ENCODE results near the gene MEIG1.
"Not testable (repeated sequence)": the region's sequence is repeated elsewhere in the genome, so short reads cannot be mapped to it uniquely, and the experiment has no call there.

MEIG1 gene

GRCh38 chr10:14958872-14959220, 342 bp upstream of the MEIG1 start:
- H3K9ac ChIP-seq (ENCODE audit: insufficient read length, low read depth) = no peak overlapping the region
- no peaks in the 10 kb centered on the region for H3K9me3 ChIP-seq (ENCODE audit: insufficient read depth, low read length)
- TF ChIP-seq YY1 (IDR thresholded peaks at IDR 0.05; ENCODE audit: insufficient read depth, insufficient read length) (no peak), SUZ12 (IDR thresholded peaks at IDR 0.05; ENCODE audit: extremely low read depth, insufficient read depth, insufficient read length) (no peak), ZNF274 (IDR thresholded peaks at IDR 0.05; ENCODE audit: low read depth, low read length) (no peak)
- H3K36me3 ChIP-seq (ENCODE audit: insufficient read depth, insufficient read length, low read length) = no peaks in the 10 kb centered on the region
- peak overlapping the region; percentile 75 for H3K4me3 ChIP-seq (ENCODE audit: insufficient read length, low read depth)
- no peaks in the 10 kb centered on the region for H3K27me3 ChIP-seq (ENCODE audit: insufficient read depth, insufficient read length)
- H3K4me1 ChIP-seq (ENCODE audit: insufficient read depth, insufficient read length) = no peaks in the 10 kb centered on the region
- DNase-seq (ENCODE audit: low read depth, low spot score) = no peak

- no peaks in the 10 kb centered on the region for H3K9me3 ChIP-seq (ENCODE audit: insufficient read depth, low read length)
- H3K36me3 ChIP-seq (ENCODE audit: insufficient read depth, insufficient read length, low read length) = no peaks in the 10 kb centered on the region
- H3K4me3 ChIP-seq (ENCODE audit: insufficient read length, low read depth) = no peak overlapping the region
- no peak for TF ChIP-seq YY1 (IDR thresholded peaks at IDR 0.05; ENCODE audit: insufficient read depth, insufficient read length)
- TF ChIP-seq SUZ12 (IDR thresholded peaks at IDR 0.05; ENCODE audit: extremely low read depth, insufficient read depth, insufficient read length) = no peak
- no peak for DNase-seq (ENCODE audit: low read depth, low spot score)
- H3K27me3 ChIP-seq (ENCODE audit: insufficient read depth, insufficient read length) = no peaks in the 10 kb centered on the region
- no peak overlapping the region for H3K9ac ChIP-seq (ENCODE audit: insufficient read length, low read depth)
- H3K4me1 ChIP-seq (ENCODE audit: insufficient read depth, insufficient read length) = no peaks in the 10 kb centered on the region
Observed at GRCh38 chr10:14967897-14968296, 8.7 kb downstream of the MEIG1 start.

GRCh38 chr10:14971867-14972448, 12.8 kb downstream of the MEIG1 start:
- Histone ChIP-seq H3K9me3 (ENCODE audit: insufficient read depth, low read length) (no peaks in the 10 kb centered on the region), H3K4me3 (ENCODE audit: insufficient read length, low read depth) (no peak overlapping the region), H3K36me3 (ENCODE audit: insufficient read depth, insufficient read length, low read length) (no peaks in the 10 kb centered on the region), H3K9ac (ENCODE audit: insufficient read length, low read depth) (no peak overlapping the region), H3K27me3 (ENCODE audit: insufficient read depth, insufficient read length) (no peaks in the 10 kb centered on the region), H3K4me1 (ENCODE audit: insufficient read depth, insufficient read length) (no peaks in the 10 kb centered on the region)
- no peak for TF ChIP-seq SUZ12 (IDR thresholded peaks at IDR 0.05; ENCODE audit: extremely low read depth, insufficient read depth, insufficient read length)
- TF ChIP-seq ZNF274 (IDR thresholded peaks at IDR 0.05; ENCODE audit: low read depth, low read length) = no peak
- no peak for TF ChIP-seq YY1 (IDR thresholded peaks at IDR 0.05; ENCODE audit: insufficient read depth, insufficient read length)
- peak; percentile 6 for DNase-seq (ENCODE audit: low read depth, low spot score)

- H3K9me3 ChIP-seq (ENCODE audit: insufficient read depth, low read length); H3K4me3 ChIP-seq (ENCODE audit: insufficient read length, low read depth); H3K36me3 ChIP-seq (ENCODE audit: insufficient read depth, insufficient read length, low read length); DNase-seq (ENCODE audit: low read depth, low spot score); H3K9ac ChIP-seq (ENCODE audit: insufficient read length, low read depth); H3K27me3 ChIP-seq (ENCODE audit: insufficient read depth, insufficient read length); H3K4me1 ChIP-seq (ENCODE audit: insufficient read depth, insufficient read length): not testable (repeated sequence)
Observed at GRCh38 chr10:14974153-14974998, 15.2 kb downstream of the MEIG1 start.

DNA sequence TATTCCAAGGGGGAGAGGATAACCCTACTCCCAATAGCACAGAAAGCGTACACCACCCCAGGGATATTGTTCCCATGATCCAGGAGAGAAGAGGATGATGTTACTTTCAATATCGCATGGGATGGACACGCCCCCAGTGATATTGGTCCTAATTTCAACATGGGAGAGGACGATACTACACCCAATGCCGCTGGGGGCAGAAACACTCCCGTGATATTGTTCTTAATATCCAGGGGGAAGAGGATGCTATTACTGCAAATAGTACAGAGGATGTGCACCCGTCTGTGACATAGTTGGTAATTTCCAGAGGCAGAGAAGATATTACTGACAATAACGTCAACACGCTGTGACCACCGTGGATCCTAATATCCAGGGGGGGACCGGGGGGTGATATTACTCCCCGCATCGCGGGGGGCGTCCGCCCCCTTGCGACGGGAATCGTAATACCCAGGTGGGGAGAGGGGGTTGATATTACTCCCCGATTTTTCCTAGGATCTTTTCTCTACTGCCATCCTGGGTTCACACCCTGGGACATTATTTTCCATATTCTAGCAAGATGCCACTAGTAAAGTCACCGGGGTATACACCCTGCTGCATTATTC, 16.6 kb downstream of the MEIG1 start:
- Histone ChIP-seq H3K36me3 (ENCODE audit: insufficient read depth, insufficient read length, low read length) (no peaks in the 10 kb centered on the region), H3K4me3 (ENCODE audit: insufficient read length, low read depth) (no peak overlapping the region), H3K4me1 (ENCODE audit: insufficient read depth, insufficient read length) (no peaks in the 10 kb centered on the region), H3K27me3 (ENCODE audit: insufficient read depth, insufficient read length) (no peaks in the 10 kb centered on the region), H3K9ac (ENCODE audit: insufficient read length, low read depth) (no peak overlapping the region), H3K9me3 (ENCODE audit: insufficient read depth, low read length) (no peaks in the 10 kb centered on the region)
- no peak for TF ChIP-seq YY1 (IDR thresholded peaks at IDR 0.05; ENCODE audit: insufficient read depth, insufficient read length)
- TF ChIP-seq SUZ12 (IDR thresholded peaks at IDR 0.05; ENCODE audit: extremely low read depth, insufficient read depth, insufficient read length) = no peak
- no peak for TF ChIP-seq ZNF274 (IDR thresholded peaks at IDR 0.05; ENCODE audit: low read depth, low read length)
- no peak for DNase-seq (ENCODE audit: low read depth, low spot score)

DNA sequence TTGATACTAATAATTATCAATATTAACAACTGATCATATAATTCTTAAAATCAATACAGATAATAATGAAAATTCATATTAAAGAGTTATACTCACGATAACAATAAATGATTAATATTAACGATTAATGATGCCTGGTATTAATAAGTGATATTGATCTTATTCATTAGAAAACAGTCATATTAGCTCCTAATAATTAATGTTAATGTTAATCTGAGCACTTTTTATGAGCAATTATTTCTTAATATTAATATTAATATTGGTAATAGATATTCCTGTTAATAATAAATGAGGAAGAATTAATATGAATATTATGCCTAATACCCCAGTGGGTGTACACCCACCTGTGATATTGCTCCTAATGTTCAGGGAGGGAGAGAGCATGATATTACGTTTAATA, 23.6 kb downstream of the MEIG1 start:
- H3K36me3 ChIP-seq (ENCODE audit: insufficient read depth, insufficient read length, low read length) = no peaks in the 10 kb centered on the region
- no peak overlapping the region for H3K9ac ChIP-seq (ENCODE audit: insufficient read length, low read depth)
- no peaks in the 10 kb centered on the region for H3K27me3 ChIP-seq (ENCODE audit: insufficient read depth, insufficient read length)
- no peaks in the 10 kb centered on the region for H3K9me3 ChIP-seq (ENCODE audit: insufficient read depth, low read length)
- DNase-seq (ENCODE audit: low read depth, low spot score) = no peak
- H3K4me3 ChIP-seq (ENCODE audit: insufficient read length, low read depth) = no peak overlapping the region
- H3K4me1 ChIP-seq (ENCODE audit: insufficient read depth, insufficient read length) = no peaks in the 10 kb centered on the region
- no peak for TF ChIP-seq SUZ12 (IDR thresholded peaks at IDR 0.05; ENCODE audit: extremely low read depth, insufficient read depth, insufficient read length)
- TF ChIP-seq YY1 (IDR thresholded peaks at IDR 0.05; ENCODE audit: insufficient read depth, insufficient read length) = no peak
- no peak for TF ChIP-seq ZNF274 (IDR thresholded peaks at IDR 0.05; ENCODE audit: low read depth, low read length)

DNA sequence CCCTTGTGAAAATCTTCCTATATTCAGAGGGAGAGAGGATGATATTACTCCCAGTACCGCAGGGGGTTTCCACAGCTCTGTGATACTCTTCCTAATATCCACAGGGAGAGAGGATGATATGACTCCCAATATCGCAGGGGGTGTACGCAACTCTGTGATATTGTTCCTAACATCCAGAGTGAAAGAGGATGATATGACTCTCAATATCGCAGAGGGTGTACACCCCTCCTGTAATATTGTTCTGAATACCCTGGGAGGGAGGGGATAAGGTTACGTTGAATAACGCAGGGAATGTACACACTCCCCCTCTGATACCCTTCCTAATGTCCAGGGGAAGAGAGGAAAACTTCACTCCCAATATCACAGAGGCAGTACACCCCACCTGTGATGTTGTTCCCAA, 30.4 kb downstream of the MEIG1 start:
- DNase-seq (ENCODE audit: low read depth, low spot score); H3K36me3 ChIP-seq (ENCODE audit: insufficient read depth, insufficient read length, low read length); H3K9ac ChIP-seq (ENCODE audit: insufficient read length, low read depth); H3K9me3 ChIP-seq (ENCODE audit: insufficient read depth, low read length); H3K27me3 ChIP-seq (ENCODE audit: insufficient read depth, insufficient read length); H3K4me1 ChIP-seq (ENCODE audit: insufficient read depth, insufficient read length); H3K4me3 ChIP-seq (ENCODE audit: insufficient read length, low read depth): not testable (repeated sequence)

GRCh38 chr10:14991035-14991749, 32.0 kb downstream of the MEIG1 start:
- H3K4me3 ChIP-seq (ENCODE audit: insufficient read length, low read depth); H3K9ac ChIP-seq (ENCODE audit: insufficient read length, low read depth): not testable (repeated sequence)
- peak; percentile 46 for DNase-seq (ENCODE audit: low read depth, low spot score)

GRCh38 chr10:14992336-14992735, 33.1 kb downstream of the MEIG1 start:
- not testable (repeated sequence) for H3K4me1 ChIP-seq (ENCODE audit: insufficient read depth, insufficient read length); H3K36me3 ChIP-seq (ENCODE audit: insufficient read depth, insufficient read length, low read length); H3K27me3 ChIP-seq (ENCODE audit: insufficient read depth, insufficient read length); H3K4me3 ChIP-seq (ENCODE audit: insufficient read length, low read depth); DNase-seq (ENCODE audit: low read depth, low spot score); H3K9ac ChIP-seq (ENCODE audit: insufficient read length, low read depth); H3K9me3 ChIP-seq (ENCODE audit: insufficient read depth, low read length)

More at GRCh38 chr10:14991035-14991749, 32.0 kb downstream of the MEIG1 start:
- not testable (repeated sequence) for H3K9me3 ChIP-seq (ENCODE audit: insufficient read depth, low read length); H3K4me1 ChIP-seq (ENCODE audit: insufficient read depth, insufficient read length); H3K36me3 ChIP-seq (ENCODE audit: insufficient read depth, insufficient read length, low read length); H3K27me3 ChIP-seq (ENCODE audit: insufficient read depth, insufficient read length)

Data from NT2/D1 (cell line).